ENCODE measurements around the gene SMPD3. TPM values are rescaled to one million over a fixed set of nuclear protein-coding genes. Genes with fewer than 3 reads are reported as not detected.

Gene SMPD3
- total RNA-seq, 1 experiment from 2014 or later = 0.17 TPM

- Histone ChIP-seq H3K36me3 (ENCODE audit: insufficient read depth, low read length, poor library complexity, severe bottlenecking) (peaks cover 25% of the 10 kb centered on the region), H3K27me3 (replicated peaks; ENCODE audit: insufficient read depth, low read depth, low read length, poor library complexity) (no peaks in the 10 kb centered on the region), H3K4me1 (ENCODE audit: insufficient read depth, low read length, poor library complexity, severe bottlenecking) (no peaks in the 10 kb centered on the region), H3K4me3 (ENCODE audit: low read depth, low read length, poor library complexity, severe bottlenecking) (no peak overlapping the region), H3K9me3 (ENCODE audit: low read depth, low read length, poor library complexity, severe bottlenecking) (no peaks in the 10 kb centered on the region), H3K27ac (ENCODE audit: low read depth, low read length, poor library complexity, severe bottlenecking) (no peak overlapping the region)
- no peak for DNase-seq (ENCODE audit: low spot score)
- intact Hi-C loops (cut with micrococcal nuclease; ENCODE audit: unreplicated experiment) = no loop called here
- BruUV-seq (replicated peaks) = no TSS peak
- TF ChIP-seq CTCF (conservative IDR thresholded peaks at IDR 0.05; ENCODE audit: low read depth, low read length) = no peak
- no peak for TF ChIP-seq EZH2 (IDR thresholded peaks at IDR 0.05; ENCODE audit: borderline replicate concordance, low read depth, low read length, poor library complexity, severe bottlenecking)
- CTCF ChIA-PET = no interaction called here
- POLR2A ChIA-PET (ENCODE audit: low non-redundant PET) = no interaction called here
These were observed 99.5 kb downstream of the SMPD3 start for GRCh38 chr16:68348639-68349445.

- Histone ChIP-seq H3K36me3 (ENCODE audit: insufficient read depth, low read length, poor library complexity, severe bottlenecking) (peaks cover 26% of the 10 kb centered on the region), H3K27ac (ENCODE audit: low read depth, low read length, poor library complexity, severe bottlenecking) (no peak overlapping the region), H3K4me1 (ENCODE audit: insufficient read depth, low read length, poor library complexity, severe bottlenecking) (no peaks in the 10 kb centered on the region), H3K27me3 (replicated peaks; ENCODE audit: insufficient read depth, low read depth, low read length, poor library complexity) (no peaks in the 10 kb centered on the region), H3K4me3 (ENCODE audit: low read depth, low read length, poor library complexity, severe bottlenecking) (no peak overlapping the region), H3K9me3 (ENCODE audit: low read depth, low read length, poor library complexity, severe bottlenecking) (no peaks in the 10 kb centered on the region)
- BruUV-seq (replicated peaks) = no TSS peak
- no peak for DNase-seq (ENCODE audit: low spot score)
- ChIA-PET CTCF (no interaction called here), POLR2A (ENCODE audit: low non-redundant PET) (no interaction called here)
- TF ChIP-seq CTCF (conservative IDR thresholded peaks at IDR 0.05; ENCODE audit: low read depth, low read length) (no peak), EZH2 (IDR thresholded peaks at IDR 0.05; ENCODE audit: borderline replicate concordance, low read depth, low read length, poor library complexity, severe bottlenecking) (no peak)
- intact Hi-C loops (cut with micrococcal nuclease; ENCODE audit: unreplicated experiment) = no loop called here
These were observed 100.7 kb downstream of the SMPD3 start for GRCh38 chr16:68347605-68348004.

GRCh38 chr16:68346892-68347480 lies 101.3 kb downstream of the SMPD3 start:
- BruUV-seq (replicated peaks) = no TSS peak
- Histone ChIP-seq H3K9me3 (ENCODE audit: low read depth, low read length, poor library complexity, severe bottlenecking) (no peaks in the 10 kb centered on the region), H3K36me3 (ENCODE audit: insufficient read depth, low read length, poor library complexity, severe bottlenecking) (peaks cover 24% of the 10 kb centered on the region), H3K27ac (ENCODE audit: low read depth, low read length, poor library complexity, severe bottlenecking) (no peak overlapping the region), H3K4me3 (ENCODE audit: low read depth, low read length, poor library complexity, severe bottlenecking) (no peak overlapping the region), H3K27me3 (replicated peaks; ENCODE audit: insufficient read depth, low read depth, low read length, poor library complexity) (no peaks in the 10 kb centered on the region), H3K4me1 (ENCODE audit: insufficient read depth, low read length, poor library complexity, severe bottlenecking) (no peaks in the 10 kb centered on the region)
- intact Hi-C loops (cut with micrococcal nuclease; ENCODE audit: unreplicated experiment) = no loop called here
- ChIA-PET POLR2A (ENCODE audit: low non-redundant PET) (no interaction called here), CTCF (no interaction called here)
- DNase-seq (ENCODE audit: low spot score) = no peak
- no peak for TF ChIP-seq CTCF (conservative IDR thresholded peaks at IDR 0.05; ENCODE audit: low read depth, low read length)
- TF ChIP-seq EZH2 (IDR thresholded peaks at IDR 0.05; ENCODE audit: borderline replicate concordance, low read depth, low read length, poor library complexity, severe bottlenecking) = no peak
